Parathyroid adenoma (tissue), 2 donors: ENCODE results near the gene DISC1.

Experiments
- H2AFZ ChIP-seq: fragments of 300-600 bp; sonication (generic); one replicate; pipeline ENCODE4 v1.7.0; 2017; ENCODE audit warnings: antibody characterized with exemption, mild to moderate bottlenecking
- H3K27ac ChIP-seq: fragments of 300-600 bp; sonication (generic); one replicate; pipeline ENCODE4 v1.7.0; 2017
- H3K27me3 ChIP-seq: fragments of 300-600 bp; sonication (generic); one replicate; pipeline ENCODE4 v1.7.0; 2017; ENCODE audit warnings: low read length; ENCODE audit not compliant: control insufficient read depth, insufficient read depth
- H3K36me3 ChIP-seq: fragments of 300-600 bp; sonication (generic); one replicate; pipeline ENCODE4 v1.7.0; 2017; ENCODE audit warnings: low read length; ENCODE audit not compliant: control insufficient read depth, insufficient read depth
- H3K4me1 ChIP-seq: fragments of 300-600 bp; sonication (generic); one replicate; pipeline ENCODE4 v1.7.0; 2017; ENCODE audit warnings: control low read depth
- H3K4me2 ChIP-seq: fragments of 300-600 bp; sonication (generic); one replicate; pipeline ENCODE4 v1.7.0; 2017; ENCODE audit warnings: low read length
- H3K4me3 ChIP-seq: fragments of 300-600 bp; sonication (generic); one replicate; pipeline ENCODE4 v1.7.0; 2017; ENCODE audit warnings: low read depth, low read length
- H3K79me2 ChIP-seq: fragments of 300-600 bp; sonication (generic); one replicate; pipeline ENCODE4 v1.7.0; 2017; ENCODE audit warnings: control low read depth
- H3K9ac ChIP-seq: fragments of 300-600 bp; sonication (generic); one replicate; pipeline ENCODE4 v1.7.0; 2017; ENCODE audit warnings: mild to moderate bottlenecking
- H3K9me3 ChIP-seq: fragments of 300-600 bp; sonication (generic); one replicate; pipeline ENCODE4 v1.7.0; 2017; ENCODE audit warnings: low read length; ENCODE audit not compliant: control insufficient read depth
- TF ChIP-seq, protein P1 (sequence below): fragments of 300-600 bp; sonication (generic); IDR thresholded peaks from one replicate; pipeline ENCODE4 v1.7.0; 2017; ENCODE audit warnings: antibody characterized with exemption, mild to moderate bottlenecking
- donor health status: primary hyperparathyroidism.

The DISC1 gene

DNA sequence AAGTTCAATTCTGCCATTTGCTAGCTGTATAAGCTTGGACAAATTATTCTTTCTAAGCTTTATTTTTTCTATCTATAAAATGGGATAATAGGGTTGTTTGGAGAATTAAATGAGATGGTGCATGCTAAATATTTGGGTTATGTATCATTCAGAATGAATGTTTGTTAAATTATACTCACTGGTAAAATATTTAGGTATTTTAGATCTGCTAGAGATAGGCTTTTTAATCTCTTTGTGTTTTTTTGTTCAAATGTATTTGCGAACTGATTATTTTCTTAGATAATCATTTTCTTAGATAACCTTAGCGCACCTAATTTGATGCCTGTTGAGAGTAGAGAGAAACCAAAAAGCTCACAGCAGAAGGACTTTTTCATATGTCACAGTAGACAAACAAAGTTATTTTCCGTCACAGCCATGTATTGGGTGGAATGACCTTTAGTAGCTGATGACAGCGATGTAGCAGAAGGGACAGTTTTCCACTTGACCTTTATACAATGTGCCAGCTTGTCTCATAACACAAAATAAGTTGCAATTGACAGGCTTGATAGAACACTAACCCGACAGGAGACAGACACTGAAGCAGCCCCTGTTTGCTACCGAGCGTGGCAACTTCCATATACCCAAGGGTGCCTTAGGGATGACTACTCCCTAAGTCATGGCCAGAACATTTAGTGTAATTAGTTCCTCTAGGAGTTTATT, 93.0 kb downstream of the DISC1 start:
- Histone ChIP-seq H3K27ac (no peak overlapping the region), H3K27me3 (no peaks in the 10 kb centered on the region), H3K79me2 (no peaks in the 10 kb centered on the region), H3K4me1 (no peaks in the 10 kb centered on the region), H3K9ac (no peak overlapping the region), H2AFZ (no peak overlapping the region), H3K4me3 (no peak overlapping the region), H3K4me2 (no peak overlapping the region), H3K36me3 (no peaks in the 10 kb centered on the region), H3K9me3 (no peaks in the 10 kb centered on the region)
- TF ChIP-seq, protein P1, sequence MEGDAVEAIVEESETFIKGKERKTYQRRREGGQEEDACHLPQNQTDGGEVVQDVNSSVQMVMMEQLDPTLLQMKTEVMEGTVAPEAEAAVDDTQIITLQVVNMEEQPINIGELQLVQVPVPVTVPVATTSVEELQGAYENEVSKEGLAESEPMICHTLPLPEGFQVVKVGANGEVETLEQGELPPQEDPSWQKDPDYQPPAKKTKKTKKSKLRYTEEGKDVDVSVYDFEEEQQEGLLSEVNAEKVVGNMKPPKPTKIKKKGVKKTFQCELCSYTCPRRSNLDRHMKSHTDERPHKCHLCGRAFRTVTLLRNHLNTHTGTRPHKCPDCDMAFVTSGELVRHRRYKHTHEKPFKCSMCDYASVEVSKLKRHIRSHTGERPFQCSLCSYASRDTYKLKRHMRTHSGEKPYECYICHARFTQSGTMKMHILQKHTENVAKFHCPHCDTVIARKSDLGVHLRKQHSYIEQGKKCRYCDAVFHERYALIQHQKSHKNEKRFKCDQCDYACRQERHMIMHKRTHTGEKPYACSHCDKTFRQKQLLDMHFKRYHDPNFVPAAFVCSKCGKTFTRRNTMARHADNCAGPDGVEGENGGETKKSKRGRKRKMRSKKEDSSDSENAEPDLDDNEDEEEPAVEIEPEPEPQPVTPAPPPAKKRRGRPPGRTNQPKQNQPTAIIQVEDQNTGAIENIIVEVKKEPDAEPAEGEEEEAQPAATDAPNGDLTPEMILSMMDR, result no peak

DNA sequence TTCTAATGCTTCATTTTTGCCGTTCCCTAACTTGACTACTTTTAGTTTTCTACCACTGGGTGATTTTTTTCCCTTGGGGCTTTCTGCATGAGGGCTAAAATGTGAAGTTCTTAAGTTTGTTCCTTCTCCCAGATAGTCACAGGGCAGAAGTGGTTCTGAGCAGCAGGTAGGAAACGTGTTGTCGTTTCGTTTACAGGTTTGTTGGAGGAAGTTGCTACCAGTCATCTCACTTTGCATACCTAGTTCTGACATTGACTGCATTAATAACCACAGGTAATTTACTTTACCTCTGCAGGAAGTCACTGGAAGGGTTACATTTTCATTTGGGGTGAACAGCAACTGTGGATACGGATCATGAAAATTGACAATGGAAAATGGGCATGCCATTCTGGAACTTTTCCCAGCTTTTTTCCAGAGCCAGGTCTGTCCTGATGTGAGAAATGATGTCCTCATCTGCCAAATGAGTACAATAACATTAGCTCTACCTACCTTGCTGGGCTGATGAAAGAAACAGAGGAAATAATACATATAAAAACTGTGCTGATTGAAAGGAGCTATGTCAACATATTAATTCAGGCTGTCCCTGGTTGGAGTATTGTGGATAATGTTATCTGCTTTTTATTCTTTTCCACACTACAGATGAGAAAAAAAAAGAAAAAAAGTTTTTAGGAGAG, 94.2 kb downstream of the DISC1 start:
- Histone ChIP-seq H2AFZ (no peak overlapping the region), H3K27me3 (no peaks in the 10 kb centered on the region), H3K9me3 (no peaks in the 10 kb centered on the region), H3K36me3 (no peaks in the 10 kb centered on the region), H3K4me3 (no peak overlapping the region), H3K4me2 (no peak overlapping the region), H3K4me1 (no peaks in the 10 kb centered on the region), H3K27ac (no peak overlapping the region), H3K9ac (no peak overlapping the region), H3K79me2 (no peaks in the 10 kb centered on the region)
- TF ChIP-seq, protein P1, result no peak

DNA sequence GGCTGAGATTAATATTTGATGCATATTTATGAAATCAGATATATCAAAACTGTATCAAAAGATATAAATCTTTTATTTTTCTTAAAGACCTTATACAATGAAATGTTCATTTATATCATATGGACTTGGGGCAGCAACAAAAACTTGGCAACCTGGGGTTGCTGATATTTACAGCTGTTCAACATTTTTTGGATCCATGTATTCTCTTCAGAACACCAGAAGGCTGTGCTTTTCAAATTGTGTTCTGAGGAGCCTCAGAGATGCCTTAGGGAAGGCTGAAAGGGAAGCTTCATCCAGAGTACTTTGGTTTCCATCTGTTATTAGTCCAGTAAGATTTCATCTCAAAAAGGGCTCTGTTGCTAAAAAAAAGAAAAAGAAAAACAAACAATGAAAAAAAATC, 94.8 kb downstream of the DISC1 start:
- Histone ChIP-seq H3K9me3 (no peaks in the 10 kb centered on the region), H3K79me2 (no peaks in the 10 kb centered on the region), H3K36me3 (no peaks in the 10 kb centered on the region), H3K27ac (no peak overlapping the region), H3K27me3 (no peaks in the 10 kb centered on the region), H3K4me1 (no peaks in the 10 kb centered on the region), H3K4me3 (no peak overlapping the region), H3K9ac (no peak overlapping the region), H2AFZ (no peak overlapping the region), H3K4me2 (no peak overlapping the region)
- TF ChIP-seq, protein P1, result no peak

DNA sequence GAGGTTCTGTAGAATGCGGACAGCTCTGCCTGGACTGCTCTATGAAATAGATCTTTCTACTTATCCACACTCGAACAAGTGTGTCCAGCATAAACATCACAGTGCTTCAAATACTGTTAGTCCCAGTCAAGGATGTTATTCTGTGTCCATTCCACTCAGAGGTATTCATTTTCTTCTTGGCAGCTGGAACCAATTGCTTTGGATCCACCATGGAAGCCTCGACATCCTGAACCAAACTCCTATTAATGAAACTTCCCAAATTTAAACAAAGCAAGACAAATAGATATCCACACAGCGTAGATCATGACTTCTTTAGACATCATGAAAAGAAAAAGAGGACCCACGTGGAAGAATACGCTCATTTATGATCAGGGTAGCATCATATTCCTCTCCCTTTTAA, 95.8 kb downstream of the DISC1 start:
- no peak overlapping the region for H3K4me2 ChIP-seq
- no peak overlapping the region for H2AFZ ChIP-seq
- H3K9ac ChIP-seq, result no peak overlapping the region
- no peaks in the 10 kb centered on the region for H3K27me3 ChIP-seq
- TF ChIP-seq, protein P1, result no peak
- no peaks in the 10 kb centered on the region for H3K79me2 ChIP-seq
- no peak overlapping the region for H3K4me3 ChIP-seq
- H3K36me3 ChIP-seq, result no peaks in the 10 kb centered on the region
- H3K9me3 ChIP-seq, result no peaks in the 10 kb centered on the region
- H3K27ac ChIP-seq, result no peak overlapping the region
- no peaks in the 10 kb centered on the region for H3K4me1 ChIP-seq

DNA sequence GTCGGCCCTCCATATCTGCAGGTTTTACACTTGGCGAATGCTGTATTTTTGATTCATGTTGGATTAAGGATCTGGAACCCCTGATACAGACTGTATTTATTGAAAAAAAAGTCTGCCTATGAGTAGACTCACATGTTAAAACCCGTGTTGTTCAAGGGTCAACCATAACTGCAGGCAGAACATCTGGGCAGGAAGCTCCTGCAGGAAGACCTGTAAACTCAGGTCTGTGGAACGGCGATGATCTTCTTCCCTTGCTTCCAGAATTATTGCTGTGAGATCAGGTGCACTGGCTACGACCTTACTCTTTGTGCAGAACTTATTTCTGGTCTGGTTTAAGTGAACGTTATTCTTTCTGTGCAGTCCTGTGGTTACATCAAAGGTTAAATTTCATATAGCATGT, 96.6 kb downstream of the DISC1 start:
- no peaks in the 10 kb centered on the region for H3K36me3 ChIP-seq
- TF ChIP-seq, protein P1, result no peak
- H3K4me3 ChIP-seq, result no peak overlapping the region
- H3K9ac ChIP-seq, result no peak overlapping the region
- no peaks in the 10 kb centered on the region for H3K9me3 ChIP-seq
- H3K4me1 ChIP-seq, result no peaks in the 10 kb centered on the region
- H2AFZ ChIP-seq, result no peak overlapping the region
- H3K4me2 ChIP-seq, result no peak overlapping the region
- H3K27me3 ChIP-seq, result no peaks in the 10 kb centered on the region
- H3K27ac ChIP-seq, result no peak overlapping the region
- no peaks in the 10 kb centered on the region for H3K79me2 ChIP-seq
